Stomach (tissue), 9 donors: ENCODE data around the gene PRDM16. TPM values are rescaled to one million over a fixed set of nuclear protein-coding genes. Genes with fewer than 3 reads are reported as not detected.

Experiments used
- DNase-seq, 2 donors: peaks; one replicate each; pipeline versions ENCODE4 v3.0.0 to v3.0.0-alpha.2; 2013 to 2019
- H3K27ac ChIP-seq, 5 donors: fragments of 200-600 bp in 4 of 5; sonication (generic) in 4 of 5; one replicate each; pipeline ENCODE4 v1.5.1; 2013 to 2019; ENCODE audit warnings: mild to moderate bottlenecking in 1 of 5, moderate library complexity in 1 of 5
- H3K27me3 ChIP-seq, 3 donors: fragments of 200-600 bp; sonication (generic); one replicate each; pipeline ENCODE4 v1.5.1; 2017 to 2019; ENCODE audit warnings: mixed run types in 1 of 3
- H3K36me3 ChIP-seq, 4 donors: fragments of 200-600 bp; sonication (generic); 1 replicate in 3 of 4; 2 replicates in 1 of 4; pipeline ENCODE4 v1.5.1; 2016 to 2019
- H3K4me1 ChIP-seq, 4 donors: fragments of 200-600 bp; sonication (generic); one replicate each; pipeline ENCODE4 v1.5.1; 2016 to 2019
- H3K4me3 ChIP-seq, 4 donors: fragments of 200-600 bp; sonication (generic) in 3 of 4; one replicate each; pipeline ENCODE4 v1.5.1; 2016 to 2019; ENCODE audit warnings: mild to moderate bottlenecking in 1 of 4
- H3K9me3 ChIP-seq, 4 donors: fragments of 200-600 bp; sonication (generic); one replicate each; pipeline ENCODE4 v1.5.1; 2016 to 2019
- EP300 ChIP-seq: sonication (generic); formaldehyde crosslinking; IDR thresholded peaks from one replicate; pipeline ENCODE4 v1.6.1; 2017; ENCODE audit warnings: antibody characterized with exemption
- POLR2A ChIP-seq, 4 donors: fragments of 450-650 bp; IDR thresholded peaks; one replicate each; pipeline ENCODE4 v1.6.1; 2016; ENCODE audit warnings: antibody characterized with exemption in 4 of 4, control low read depth in 2 of 4, mild to moderate bottlenecking in 1 of 4, moderate library complexity in 1 of 4
- POLR2AphosphoS5 ChIP-seq, 3 donors: sonication (generic); formaldehyde crosslinking; IDR thresholded peaks; one replicate each; pipeline ENCODE4 v1.6.1; 2016; ENCODE audit warnings: antibody characterized with exemption in 3 of 3
- WGBS, 5 donors: extraction: QIAGEN DNeasy Blood & Tissue Kit in 3 of 5; methylation state at CpG; one replicate each; pipeline versions ENCODE4 v1.1.5 to v1.1.7; 2013 to 2018; 5-methylcytosine and 5-hydroxymethylcytosine counted together
- intact Hi-C: fragments of 100-400 bp; cut with DNase I; formaldehyde crosslinking; loops from one replicate; pipeline ENCODE4 v1.15.1; 2023; ENCODE audit warnings: low total_unique reads
- polyA plus RNA-seq, 3 donors: library from polyadenylated mRNA; stranded (reverse); fragments of 200-250 nt; gene quantifications; one replicate each; pipeline ENCODE4 v1.2.3, GENCODE V29; 2013
- total RNA-seq, 5 donors: library from RNA; depleted of rRNA; stranded (reverse); fragments of >200 nt; gene quantifications; one replicate each; pipeline versions ENCODE4 v1.1.0 to v1.2.3, GENCODE V29; 2014 to 2016
- TF ChIP-seq, protein P1 (sequence below), 7 experiments: fragments of 450-650 bp in 4 of 7; fragments of 200-600 bp in 3 of 7; sonication (generic) in 3 of 7; IDR thresholded peaks; one replicate each; pipeline ENCODE4 v1.5.1; 2016 to 2019; ENCODE audit warnings: antibody characterized with exemption in 7 of 7, control low read depth in 2 of 7, mild to moderate bottlenecking in 1 of 7
- donor health status: healthy with polysubstance abuse.
- donor health status: Bipolar disorder and iron deficiency.
- donor health status: healthy.

Gene PRDM16
- total and polyA plus RNA-seq, 8 donors = 0.29 to 222 (median 15.8) TPM

DNA sequence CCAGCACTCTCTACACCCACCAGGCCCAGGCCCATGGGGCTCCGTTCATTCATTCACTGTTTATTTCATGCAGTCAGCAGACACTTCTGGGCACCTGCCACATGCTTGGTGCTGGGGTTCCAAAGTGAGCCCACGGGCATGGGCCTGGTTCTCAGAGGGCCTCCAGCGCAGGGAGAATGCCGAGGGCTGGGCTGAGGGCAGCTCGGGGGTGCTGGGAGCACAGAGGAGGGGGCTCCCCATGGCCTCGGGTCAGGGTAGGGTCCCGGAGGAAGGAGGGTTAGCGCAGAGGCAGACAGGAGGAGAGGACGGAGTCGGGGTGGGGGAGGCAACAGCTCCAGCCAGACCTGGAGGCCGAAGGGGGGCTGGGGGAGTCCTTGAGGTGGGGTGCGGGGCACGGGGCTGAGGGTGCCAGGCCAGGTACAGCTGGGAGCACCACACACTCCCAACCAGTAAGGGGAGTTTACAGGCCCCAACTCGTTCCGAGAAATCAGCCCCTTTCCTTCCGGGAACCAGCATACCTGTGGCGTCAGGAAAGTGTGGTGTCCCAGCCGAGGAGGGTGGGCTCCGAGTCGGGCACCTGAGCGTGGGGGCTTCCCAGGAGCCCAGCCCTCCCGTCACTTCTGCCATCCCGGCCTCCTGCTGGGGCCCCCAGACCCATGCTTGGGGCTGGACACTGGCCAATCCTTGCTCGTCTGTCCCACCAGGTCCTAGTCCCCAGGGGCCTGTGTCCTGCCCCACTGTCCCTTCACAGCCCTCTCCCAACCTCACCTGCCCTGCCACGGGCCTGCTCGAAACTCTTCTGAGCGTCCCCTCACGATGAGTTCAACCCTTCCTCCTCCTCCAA lies 396.3 kb downstream of the PRDM16 start:
- H3K27ac ChIP-seq = no peak overlapping the region
- no peak overlapping the region for H3K4me3 ChIP-seq
- WGBS, 5 donors = 84 to 92% (median 87%) methylated on average over 22 to 28 of the region's 28 CpGs
- peaks cover 0 to 26% (median 0%) of the 10 kb centered on the region in 3 donors for H3K27me3 ChIP-seq
- no peak for TF ChIP-seq POLR2AphosphoS5 (IDR thresholded peaks at IDR 0.05)
- TF ChIP-seq POLR2A (IDR thresholded peaks at IDR 0.05) = no peak
- TF ChIP-seq EP300 = no peak
- TF ChIP-seq, protein P1, sequence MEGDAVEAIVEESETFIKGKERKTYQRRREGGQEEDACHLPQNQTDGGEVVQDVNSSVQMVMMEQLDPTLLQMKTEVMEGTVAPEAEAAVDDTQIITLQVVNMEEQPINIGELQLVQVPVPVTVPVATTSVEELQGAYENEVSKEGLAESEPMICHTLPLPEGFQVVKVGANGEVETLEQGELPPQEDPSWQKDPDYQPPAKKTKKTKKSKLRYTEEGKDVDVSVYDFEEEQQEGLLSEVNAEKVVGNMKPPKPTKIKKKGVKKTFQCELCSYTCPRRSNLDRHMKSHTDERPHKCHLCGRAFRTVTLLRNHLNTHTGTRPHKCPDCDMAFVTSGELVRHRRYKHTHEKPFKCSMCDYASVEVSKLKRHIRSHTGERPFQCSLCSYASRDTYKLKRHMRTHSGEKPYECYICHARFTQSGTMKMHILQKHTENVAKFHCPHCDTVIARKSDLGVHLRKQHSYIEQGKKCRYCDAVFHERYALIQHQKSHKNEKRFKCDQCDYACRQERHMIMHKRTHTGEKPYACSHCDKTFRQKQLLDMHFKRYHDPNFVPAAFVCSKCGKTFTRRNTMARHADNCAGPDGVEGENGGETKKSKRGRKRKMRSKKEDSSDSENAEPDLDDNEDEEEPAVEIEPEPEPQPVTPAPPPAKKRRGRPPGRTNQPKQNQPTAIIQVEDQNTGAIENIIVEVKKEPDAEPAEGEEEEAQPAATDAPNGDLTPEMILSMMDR (IDR thresholded peaks at IDR 0.05) = no peak
- DNase-seq = no peak
- peaks cover 0 to 51% (median 13%) of the 10 kb centered on the region in 4 donors for H3K36me3 ChIP-seq
- peaks cover 6 to 23% (median 16%) of the 10 kb centered on the region in 4 donors for H3K4me1 ChIP-seq
- H3K9me3 ChIP-seq = no peaks in the 10 kb centered on the region
- intact Hi-C loops = no loop called here

DNA sequence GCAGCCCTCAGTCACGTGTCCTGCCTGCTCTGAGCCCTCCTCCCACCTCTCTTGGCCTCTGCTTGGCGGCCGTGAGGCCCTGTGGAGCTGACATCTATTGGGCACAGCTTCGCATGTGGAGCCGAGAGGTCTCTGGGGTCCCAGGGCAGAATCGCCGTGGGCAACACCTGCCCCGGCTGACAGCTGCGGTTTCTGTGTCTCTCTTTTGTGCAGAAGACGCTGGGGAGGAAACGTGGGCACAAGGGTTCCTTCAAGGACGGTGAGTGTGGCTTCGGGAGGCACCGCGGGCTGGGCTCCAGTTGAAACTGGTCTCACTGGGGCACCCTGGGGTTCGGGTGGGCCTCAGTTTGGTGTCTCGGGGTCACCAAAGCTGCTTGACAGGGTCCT lies 396.9 kb downstream of the PRDM16 start:
- H3K9me3 ChIP-seq = no peaks in the 10 kb centered on the region
- WGBS, 5 donors = 85 to 93% (median 89%) methylated on average over 5 to 17 of the region's 17 CpGs
- H3K27ac ChIP-seq = no peak overlapping the region
- TF ChIP-seq POLR2AphosphoS5 (IDR thresholded peaks at IDR 0.05) (no peak), EP300 (no peak), POLR2A (IDR thresholded peaks at IDR 0.05) (no peak)
- TF ChIP-seq, protein P1 (IDR thresholded peaks at IDR 0.05) = no peak
- intact Hi-C loops = no loop called here
- H3K27me3 ChIP-seq = peaks cover 0 to 26% (median 0%) of the 10 kb centered on the region in 3 donors
- no peak for DNase-seq
- peaks cover under 1 to 24% (median 16%) of the 10 kb centered on the region in 4 donors for H3K4me1 ChIP-seq
- no peak overlapping the region for H3K4me3 ChIP-seq
- peaks cover 0 to 51% (median 13%) of the 10 kb centered on the region in 4 donors for H3K36me3 ChIP-seq

DNA sequence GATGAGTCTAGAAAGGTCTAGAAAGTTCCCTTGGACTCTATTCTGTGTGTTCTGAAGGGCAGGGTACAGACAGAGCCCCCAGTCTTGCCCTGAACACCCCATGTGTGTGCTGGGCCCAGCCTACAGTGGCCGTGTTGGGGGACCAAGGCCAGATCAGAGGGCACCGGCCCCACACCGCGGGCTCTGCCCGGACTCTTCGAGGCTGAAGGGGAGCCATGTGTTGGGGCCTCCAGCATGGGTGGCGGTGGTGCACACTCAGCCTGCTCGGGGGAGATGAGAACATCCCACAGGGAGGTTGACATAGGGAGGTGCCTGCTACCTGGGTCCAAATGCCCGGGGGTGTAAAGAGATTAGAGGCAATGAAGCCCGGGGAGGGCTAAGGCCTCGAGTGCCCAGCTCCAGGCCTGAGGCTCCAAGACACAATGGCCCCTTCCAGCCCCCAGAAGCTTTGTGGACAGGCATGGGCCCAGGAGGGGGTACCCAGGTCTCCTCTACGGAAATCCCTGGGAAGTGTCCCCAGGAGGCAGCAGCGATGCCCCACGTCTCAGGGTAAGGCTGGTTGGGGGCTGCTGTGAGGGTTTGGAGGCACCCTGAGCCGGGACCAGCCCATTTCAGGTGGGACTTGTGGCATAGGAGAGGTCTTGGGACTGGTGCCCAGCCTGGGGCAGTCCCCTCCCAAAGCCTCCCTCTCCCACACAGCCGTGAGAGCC lies 397.5 kb downstream of the PRDM16 start:
- Histone ChIP-seq H3K27me3 (peaks cover 0 to 29% (median 0%) of the 10 kb centered on the region in 3 donors), H3K4me1 (peaks cover 4 to 24% (median 18%) of the 10 kb centered on the region in 4 donors), H3K4me3 (no peak overlapping the region), H3K9me3 (no peaks in the 10 kb centered on the region), H3K36me3 (peaks cover 0 to 51% (median 13%) of the 10 kb centered on the region in 4 donors), H3K27ac (no peak overlapping the region)
- WGBS, 5 donors = 76 to 90% (median 82%) methylated on average over 12 to 16 of the region's 16 CpGs
- TF ChIP-seq EP300 = no peak
- no peak for TF ChIP-seq POLR2A (IDR thresholded peaks at IDR 0.05)
- no peak for TF ChIP-seq POLR2AphosphoS5 (IDR thresholded peaks at IDR 0.05)
- TF ChIP-seq, protein P1 (IDR thresholded peaks at IDR 0.05) = no peak
- no peak for DNase-seq
- intact Hi-C loops = no loop called here
